HL-60/S4 treated with phorbol 12-myristate 13-acetate at 8.2 ng/mL for 4 days and 3 days (cell line): Measurements from ENCODE around the gene CCL17.
"Not testable (repeated sequence)": the region's sequence is repeated elsewhere in the genome, so short reads cannot be mapped to it uniquely, and the experiment has no call there.

ENCODE experiments used
- in situ Hi-C: fragments of 300-500 bp; cut with MboI; formaldehyde crosslinking; loops from 2 replicates; pipeline ENCODE4 v1.15.0; 2022; ENCODE audit warnings: low sequenced_read_pairs

The CCL17 gene

DNA sequence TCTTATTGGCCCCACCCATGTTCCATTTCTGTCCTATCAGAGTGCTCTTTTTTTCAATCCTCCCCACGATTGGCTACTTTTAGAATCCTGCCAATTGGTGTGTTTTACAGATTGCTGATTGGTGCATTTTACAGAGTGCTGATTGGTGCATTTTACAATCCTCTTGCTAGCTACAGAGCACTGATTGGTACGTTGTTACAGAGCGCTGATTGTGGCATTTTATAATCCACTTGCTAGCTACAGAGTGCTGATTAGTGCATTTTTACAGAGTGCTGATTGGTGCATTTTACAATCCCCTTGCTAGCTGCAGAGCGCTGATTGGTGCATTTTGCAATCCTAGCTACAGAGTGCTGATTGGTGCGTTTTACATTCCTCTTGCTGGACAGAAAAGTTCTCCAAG, 9.5 kb upstream of the CCL17 start:
- in situ Hi-C loops: no loop called here

DNA sequence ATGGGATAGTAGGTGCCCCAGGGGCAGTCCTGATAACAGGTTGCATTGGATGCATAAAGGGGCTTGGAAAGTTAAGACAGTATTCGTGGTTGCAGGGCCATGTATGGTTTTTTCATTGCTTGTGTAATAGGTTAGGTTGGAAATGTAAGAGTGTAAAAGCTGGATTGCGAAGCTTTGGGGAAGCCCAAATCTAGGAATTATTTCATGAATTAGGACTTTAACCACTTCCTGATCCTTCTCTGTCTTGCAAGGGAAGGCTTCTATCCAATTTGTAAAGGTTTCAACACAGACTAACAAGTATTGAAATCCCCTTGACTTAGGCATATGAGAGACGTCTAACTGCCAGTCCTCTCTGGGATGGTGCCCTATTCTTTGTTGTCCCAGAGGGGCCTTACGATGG, 7.8 kb upstream of the CCL17 start:
- in situ Hi-C loops: no loop called here

DNA sequence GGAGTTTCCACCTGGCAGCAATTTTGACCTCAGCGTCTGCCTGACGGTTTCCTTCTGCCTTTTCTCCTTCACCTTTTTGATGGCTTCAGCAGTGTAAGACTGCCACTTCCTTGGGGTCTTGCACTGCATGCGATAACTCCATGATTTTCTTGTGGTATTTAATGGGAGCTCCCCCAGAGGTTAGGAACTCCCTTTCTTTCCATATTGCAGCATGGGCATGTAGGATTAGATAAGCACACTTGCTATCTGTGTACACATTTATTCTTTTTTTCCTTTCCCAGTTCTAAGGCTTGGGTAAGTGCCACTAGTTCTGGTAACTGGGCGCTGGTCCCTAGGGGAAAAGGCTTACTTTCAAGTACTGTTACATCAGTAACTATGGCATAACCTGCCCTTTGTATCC, 7.1 kb upstream of the CCL17 start:
- in situ Hi-C loops: not testable (repeated sequence)

DNA sequence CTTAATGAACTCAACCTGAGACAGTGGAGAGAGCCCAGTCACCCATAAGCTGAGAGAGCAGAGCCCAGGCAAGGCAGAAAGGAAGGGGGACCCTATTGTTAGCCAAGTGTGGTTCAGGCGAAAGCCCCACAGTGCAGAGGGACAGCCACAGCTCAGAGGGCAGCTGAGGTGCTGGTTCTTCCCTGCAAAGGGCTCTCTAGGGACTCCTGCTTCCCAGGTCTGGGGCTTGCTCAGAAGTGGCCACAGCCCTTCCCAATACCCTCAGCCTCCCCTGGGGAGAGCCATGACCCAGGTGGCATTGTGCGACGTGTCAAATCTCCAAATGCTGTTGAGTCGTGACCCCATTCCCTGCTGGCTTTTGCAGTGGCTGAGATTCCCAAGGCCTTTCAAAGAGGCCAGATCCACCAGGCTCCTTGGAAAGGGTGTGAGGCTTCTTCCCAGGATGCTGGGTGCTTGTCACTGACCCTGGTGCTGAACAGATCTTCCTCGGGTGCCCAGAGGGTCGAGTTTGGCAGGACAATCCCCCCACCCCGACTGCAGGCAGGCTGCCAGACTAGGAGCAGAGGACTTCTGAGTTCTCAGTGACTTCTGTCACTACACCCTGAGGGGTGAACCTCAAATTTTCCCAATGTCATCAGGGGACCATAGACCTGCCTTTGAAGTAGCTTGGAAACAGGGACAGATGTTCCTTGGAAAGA, 2.5 kb upstream of the CCL17 start:
- in situ Hi-C loops: no loop called here

DNA sequence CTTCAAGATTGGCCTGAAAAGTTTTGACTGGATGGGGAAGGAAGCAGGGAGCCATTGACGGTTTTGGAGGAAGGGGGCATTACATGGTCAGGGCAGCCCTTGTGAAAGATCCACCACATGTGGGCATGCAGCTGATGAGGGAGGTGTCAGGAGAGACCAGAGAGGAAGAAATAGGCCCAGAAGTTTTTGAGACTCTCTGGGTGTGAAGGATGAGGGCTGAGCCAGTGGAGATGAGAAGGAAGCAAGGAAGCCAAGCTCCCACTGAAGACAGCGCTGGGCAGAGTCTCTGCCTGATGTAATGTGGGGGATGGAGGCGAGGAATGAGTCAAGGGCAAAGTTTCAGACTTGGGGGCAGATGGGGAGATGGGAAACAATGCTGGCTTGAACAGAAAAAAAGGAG, 530 bp downstream of the CCL17 start:
- in situ Hi-C loops: no loop called here

DNA sequence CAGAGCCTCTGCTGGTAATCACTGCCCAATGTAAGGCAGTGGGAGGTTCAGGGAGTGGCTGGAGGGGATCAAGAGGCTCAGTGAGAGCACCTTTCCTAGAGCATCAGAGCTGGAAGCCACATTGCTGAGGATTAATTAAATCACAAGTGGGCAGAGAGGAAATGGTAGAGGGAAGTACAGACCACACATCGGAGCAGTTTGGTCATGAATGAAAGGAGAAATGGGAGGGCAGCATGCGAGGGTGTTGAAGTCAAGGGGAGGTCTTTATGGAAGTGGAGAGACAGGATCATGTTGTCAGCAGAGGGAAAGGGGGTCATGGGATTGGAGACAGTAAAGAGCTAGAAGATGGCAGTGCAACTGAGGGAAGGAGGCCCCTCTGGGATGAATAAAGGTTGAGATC, 2.3 kb downstream of the CCL17 start:
- in situ Hi-C loops: no loop called here

DNA sequence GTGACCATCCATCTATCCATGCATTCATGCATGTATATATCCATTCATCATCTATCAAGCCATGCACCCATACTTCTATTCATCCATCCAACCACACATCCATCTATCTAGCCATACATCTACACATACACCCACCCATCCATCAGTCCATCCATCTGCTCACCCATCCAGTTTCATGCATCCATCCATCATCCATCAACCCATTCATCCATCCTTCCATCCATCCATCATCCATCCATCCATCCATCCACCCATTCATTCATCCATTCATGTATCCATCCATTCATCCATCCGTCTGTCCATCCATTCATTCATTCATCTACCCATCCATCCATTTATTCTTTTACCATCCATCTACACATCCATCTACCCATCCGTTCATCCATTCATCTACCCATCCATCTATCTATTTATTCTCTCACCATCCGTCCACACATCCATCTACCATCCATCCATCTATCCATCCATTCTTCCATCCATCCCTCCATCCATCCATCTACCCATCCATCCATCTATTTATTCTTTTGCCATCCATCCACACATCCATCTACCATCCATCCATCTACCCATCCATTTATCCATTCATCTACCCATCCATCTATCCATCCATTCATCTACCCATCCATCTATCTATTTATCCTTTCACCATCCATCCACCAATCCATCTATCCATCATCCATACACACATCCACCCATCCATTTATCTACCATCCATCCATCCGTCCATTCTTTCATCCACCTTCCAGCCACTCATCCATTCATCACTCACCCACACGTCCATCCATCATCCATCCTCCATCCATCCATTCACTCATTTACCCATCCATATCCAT, 3.2 kb downstream of the CCL17 start:
- in situ Hi-C loops: no loop called here

DNA sequence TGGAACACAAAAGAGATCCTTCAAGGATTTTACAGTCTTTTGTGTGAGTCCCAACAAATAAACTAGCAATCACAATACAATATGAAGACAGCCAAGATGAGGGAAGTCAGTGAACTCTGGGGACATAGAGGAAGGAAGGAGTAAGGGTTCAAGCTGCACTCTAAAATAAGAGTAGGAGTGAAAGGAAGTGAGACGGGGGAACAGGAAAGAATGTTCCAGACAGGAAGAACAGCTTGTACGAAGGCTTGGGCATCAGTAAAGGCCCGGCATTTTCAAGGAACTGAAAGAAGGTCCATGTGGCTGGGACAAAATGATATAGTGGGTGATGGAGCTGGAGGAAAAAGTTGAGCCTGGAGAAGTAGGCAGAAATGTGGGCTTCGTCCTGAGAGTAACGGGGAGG, 4.5 kb downstream of the CCL17 start:
- in situ Hi-C loops: no loop called here

DNA sequence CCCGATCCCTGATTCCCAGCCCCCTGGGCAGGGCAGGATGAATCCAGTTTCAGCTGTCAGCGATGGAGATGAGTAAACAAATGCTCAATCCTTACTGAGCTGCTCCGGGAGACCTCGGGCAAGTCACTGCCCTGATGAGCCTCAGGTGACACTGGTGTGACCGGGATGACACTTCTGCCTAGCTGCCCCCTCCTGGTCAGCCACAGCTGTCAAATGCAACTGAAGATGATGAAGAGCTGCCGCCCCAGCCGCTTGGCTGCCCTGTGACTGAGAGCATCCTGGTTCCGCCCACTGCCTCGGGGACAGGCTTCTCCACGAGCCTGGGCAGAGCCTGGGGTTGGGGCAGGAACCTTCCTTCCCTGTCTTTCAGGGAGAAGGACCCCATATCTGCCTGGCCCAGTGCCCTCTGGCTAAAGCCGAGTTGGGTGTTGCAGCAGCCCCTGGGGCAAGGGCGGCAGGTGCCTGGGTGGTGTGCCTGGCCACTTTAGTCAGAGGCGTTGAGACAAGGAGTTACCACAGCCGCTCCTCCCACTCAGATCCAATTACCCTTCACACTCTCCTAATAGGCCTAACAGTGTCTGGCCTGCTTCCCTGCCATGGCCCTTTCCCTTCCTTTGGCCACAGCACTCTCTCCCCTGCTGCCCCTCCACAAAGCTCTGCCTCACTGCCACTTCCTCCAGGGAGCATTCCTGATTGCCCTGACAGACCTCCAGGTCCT, 5.5 kb downstream of the CCL17 start:
- in situ Hi-C loops: no loop called here

DNA sequence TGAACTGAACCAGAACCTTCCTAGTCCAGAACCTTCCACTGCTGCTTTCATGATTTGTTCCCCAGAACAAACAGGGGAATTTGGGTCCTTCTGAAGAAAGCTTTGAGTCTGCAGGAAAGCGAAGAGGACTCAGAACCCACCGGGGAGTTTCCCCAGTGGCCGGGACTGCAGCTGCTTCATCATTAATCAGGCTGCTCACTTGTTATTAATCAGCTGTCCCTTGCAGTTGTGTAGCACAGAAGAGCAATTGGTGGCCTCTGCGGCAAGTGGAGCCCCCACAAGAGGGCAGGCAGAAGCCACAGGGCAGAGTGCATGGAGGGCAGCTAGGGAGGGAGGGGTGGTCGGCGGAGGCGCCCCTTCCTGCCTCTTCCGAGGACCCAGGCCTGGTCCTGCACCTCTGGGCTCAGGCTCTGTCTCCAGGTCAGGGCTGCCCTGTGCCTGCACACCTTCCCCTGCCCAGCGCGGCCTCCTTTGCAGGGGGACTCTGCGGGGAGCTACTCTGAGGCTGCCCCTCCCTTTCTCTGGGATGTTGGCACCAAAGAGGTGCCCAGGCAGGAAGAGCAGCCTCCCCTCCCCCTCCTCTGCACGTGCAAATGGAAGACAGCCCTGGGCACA, 6.9 kb downstream of the CCL17 start:
- in situ Hi-C loops: no loop called here

DNA sequence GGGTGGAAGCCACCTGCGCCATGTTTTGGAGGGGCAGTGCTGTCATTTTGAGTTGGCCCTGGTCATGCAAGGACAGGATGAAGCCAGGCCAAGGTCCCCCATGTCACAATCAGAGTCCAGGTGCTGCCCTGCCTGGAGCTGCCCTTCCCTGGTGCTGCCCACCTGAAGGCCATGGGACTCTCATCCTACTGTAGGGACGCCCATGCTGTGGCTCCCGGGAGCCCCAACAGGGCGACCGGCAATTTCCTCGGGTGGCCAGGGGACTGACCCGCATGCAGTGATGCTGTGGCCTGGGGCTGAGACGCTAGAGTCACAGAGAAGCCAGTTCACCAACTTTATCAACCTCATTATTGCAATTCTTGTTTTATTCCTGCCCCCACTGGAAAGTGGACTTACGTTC, 8.0 kb downstream of the CCL17 start:
- in situ Hi-C loops: no loop called here

DNA sequence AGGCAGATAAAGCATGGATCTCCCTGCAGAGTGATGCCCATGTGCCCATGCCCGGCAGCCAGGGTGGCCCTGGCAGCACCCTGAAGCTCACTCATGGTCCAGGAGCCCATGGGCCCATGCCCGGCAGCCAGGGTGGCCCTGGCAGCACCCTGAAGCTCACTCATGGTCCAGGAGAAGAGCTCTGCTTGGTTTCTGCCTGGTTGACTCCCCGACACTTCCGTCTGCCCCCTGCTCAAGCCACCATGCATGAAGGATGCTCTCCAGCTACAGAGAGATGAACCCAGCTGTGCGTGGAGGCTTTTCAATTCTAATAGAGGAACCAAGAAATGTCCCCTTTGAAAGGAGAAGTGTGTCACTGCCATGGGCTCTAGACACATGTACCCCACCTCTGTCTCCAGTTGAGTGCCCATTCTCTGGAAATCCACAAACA, 8.7 kb downstream of the CCL17 start:
- in situ Hi-C loops: no loop called here

DNA sequence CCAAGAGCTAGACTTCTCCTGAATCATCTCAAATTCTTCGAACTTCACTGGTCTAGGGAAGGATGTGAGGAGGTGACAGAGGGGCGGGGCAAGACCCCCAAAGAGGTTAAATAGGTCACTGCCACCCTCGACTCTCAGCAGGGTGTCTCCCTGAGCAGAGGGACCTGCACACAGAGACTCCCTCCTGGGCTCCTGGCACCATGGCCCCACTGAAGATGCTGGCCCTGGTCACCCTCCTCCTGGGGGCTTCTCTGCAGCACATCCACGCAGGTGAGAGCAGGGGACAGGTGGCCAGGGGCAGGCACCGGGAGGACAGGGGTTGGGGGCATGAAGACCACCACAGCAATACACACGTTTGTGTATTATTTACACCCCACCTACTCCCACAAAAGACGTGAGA, 9.2 kb downstream of the CCL17 start:
- in situ Hi-C loops: no loop called here

DNA sequence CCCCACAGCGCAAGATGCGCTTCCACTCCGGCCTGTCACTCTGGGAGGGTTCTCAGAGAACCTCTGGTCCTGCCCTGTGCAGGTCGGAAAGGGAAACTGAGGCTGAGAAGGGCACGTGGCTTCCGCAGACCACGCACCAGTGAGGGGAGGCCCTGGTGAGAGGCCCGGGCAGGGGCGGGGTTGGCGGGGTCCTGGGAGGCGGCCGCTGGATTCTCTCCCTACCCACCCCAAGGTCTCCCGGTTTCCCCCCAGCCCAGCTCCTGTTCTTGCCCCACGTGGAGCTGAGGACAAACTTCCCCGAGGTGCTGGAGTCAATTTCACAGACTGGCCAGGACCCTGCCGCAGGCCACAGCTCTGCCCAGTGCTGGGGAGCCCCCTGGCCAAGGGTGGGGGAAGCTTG, 11.5 kb downstream of the CCL17 start:
- in situ Hi-C loops: loop anchor here (5.0 kb wide), 1 partner anchor 109 kb away; no protein-coding TSS in a partner anchor

DNA sequence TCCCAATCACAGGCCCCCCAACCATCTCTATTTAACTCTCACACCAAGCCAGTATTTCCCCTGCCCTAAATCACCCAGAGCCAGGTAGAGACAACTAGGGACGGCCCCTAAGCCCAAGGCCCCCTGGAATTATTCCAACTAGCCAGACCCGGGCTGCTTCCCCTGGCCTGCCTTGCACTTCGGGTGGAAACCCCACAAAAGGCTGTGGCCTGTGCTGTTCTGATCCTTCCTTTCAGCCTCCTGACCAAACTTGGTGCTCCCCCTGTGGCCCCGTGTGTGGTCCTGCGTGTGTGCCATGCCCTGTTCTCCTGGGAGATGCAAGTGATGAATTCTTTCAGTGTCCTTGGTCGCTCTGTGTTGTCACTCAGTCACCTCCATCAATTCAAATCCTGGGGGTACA, 14.9 kb downstream of the CCL17 start:
- in situ Hi-C loops: loop anchor here (5.0 kb wide), 1 partner anchor 112 kb away; no protein-coding TSS in a partner anchor

DNA sequence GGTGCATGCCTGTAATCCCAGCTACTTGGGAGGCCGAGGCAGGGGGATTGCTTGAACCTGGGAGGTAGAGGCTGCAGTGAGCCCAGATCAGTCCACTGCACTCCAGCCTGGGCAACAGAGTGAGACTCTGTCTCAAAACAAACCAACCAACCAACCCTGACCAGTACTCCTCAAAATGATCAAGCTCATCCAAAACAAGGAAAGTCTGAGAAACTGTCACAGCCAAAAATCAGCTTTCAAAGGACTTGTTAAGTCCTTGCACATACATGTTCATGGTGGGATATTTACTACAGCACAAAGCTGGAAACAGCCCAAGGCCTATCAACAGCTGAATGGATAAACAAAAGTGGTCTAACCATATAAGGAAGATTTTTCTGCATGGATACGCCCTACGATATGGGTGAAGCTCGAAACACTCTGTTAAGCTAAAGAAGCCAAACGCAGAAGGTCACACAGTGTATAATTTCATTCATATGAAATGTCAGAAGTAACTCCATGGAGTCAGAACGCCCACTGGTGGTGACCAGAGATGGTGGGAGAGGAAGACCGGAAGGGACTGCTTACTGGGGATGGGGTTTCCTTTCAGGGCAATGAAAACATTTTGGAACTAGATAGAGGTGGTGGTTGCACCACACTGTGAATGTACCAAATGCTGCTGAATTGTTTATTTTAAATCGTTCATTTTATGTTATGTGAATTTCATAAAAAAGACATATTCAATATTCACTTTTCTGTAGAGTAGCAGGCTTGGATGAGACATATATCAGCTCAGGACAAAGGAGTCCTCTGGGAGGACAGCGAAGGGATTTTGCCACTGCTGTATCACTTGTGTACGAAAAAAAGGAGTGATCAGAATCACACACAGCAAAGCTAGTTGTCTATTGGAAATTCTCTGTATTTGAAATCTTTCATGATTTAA, 17.7 kb downstream of the CCL17 start:
- in situ Hi-C loops: no loop called here

DNA sequence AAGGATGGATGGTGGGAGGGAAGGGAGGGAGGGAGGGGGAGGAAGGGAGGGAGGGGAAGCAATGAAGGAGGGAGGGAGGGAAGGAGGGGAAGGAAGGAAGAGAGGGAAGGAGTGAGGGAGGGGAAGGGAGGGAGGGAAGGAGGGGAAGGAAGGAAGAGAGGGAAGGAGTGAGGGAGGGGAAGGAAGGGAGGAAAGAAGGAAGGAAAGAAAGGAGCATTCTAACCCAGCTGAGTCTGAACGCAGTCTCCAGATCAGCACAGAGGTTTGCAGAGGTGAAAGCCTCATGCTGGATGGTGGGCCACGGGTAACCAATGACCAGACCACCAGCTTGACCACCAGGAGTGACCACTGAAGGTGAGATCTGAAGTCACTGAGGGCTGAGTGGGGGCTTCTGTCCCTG, 18.6 kb downstream of the CCL17 start:
- in situ Hi-C loops: no loop called here

DNA sequence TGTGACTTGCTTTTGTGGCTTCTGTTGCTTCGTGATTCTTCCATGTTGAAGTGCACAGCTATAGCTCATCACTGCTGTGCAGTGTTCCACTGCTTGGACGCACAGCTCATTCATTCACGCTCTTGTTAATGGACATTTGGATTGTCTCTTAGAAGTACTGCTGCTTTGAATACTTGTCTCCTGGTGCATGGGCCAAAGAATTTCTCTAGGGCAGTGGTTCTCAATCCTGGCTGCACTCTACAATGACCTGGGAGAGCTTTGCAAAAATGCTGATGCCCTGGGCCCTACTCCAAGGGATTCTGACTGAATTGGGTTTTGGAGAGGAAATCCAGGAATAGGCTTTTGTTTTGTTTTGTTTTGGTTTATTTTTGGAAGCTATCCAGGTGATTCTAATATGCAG, 20.0 kb downstream of the CCL17 start:
- in situ Hi-C loops: no loop called here

DNA sequence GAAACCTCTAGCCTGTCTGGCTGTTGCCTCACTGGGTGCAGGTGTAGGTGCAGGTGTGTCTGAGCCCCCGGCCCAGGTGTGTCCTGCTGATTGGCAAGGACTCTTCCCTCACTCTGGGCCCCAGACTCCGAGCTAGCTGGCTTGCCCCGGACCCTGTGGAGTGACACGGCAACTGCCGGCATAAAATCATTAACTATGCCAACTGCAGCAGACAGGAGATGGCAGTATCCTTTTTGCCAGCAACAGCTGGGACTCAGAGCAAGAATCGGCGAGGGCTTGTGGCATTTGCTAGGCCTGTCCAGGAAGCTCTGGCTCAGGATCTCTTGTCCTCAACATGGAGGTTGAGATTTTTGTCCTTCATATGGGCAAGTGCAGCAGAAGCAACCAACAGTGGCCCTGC, 21.8 kb downstream of the CCL17 start:
- in situ Hi-C loops: no loop called here

DNA sequence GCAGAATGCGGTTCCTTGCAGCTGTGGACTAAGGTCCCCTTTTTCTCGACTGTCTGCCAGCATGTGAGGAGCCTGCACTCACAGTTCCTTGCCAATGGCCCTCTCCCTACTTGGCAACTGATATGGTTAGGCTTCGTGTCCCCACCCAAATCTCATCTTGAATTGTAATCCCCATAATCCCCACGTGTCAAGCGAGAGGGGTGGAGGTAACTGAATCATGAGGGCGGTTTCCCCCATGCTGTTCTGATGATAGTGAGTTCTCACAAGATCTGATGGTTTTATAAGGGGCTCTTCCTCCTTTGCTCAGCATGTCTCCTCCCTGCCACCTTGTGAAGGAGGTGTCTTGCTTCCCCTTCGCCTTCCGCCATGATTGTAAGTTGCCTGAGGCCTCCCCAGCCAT, 22.7 kb downstream of the CCL17 start:
- in situ Hi-C loops: no loop called here
